Aorta (tissue), 5 donors: ENCODE data around the gene C6orf62. TPM values are rescaled to one million over a fixed set of nuclear protein-coding genes. Genes with fewer than 3 reads are reported as not detected.
"Not testable (repeated sequence)": the region's sequence is repeated elsewhere in the genome, so short reads cannot be mapped to it uniquely, and the experiment has no call there.

Experiments
- ATAC-seq: fragments of 200-7000 bp; cut with Tn5 transposase; one replicate; pipeline ENCODE4 v1.9.1; 2022; ENCODE audit warnings: moderate library complexity; ENCODE audit not compliant: low FRiP score
- DNase-seq, 2 donors: peaks; one replicate each; pipeline ENCODE4 v3.0.0-alpha.2; 2020
- H3K27ac ChIP-seq, 2 donors: one replicate each; pipeline ENCODE4 v1.5.1; 2013; ENCODE audit warnings: low read length in 2 of 2, mild to moderate bottlenecking in 2 of 2, moderate library complexity in 2 of 2, control low read depth in 1 of 2, inconsistent platforms in 1 of 2, low read depth in 1 of 2
- H3K27me3 ChIP-seq, 2 donors: one replicate each; pipeline ENCODE4 v1.6.1; 2013; ENCODE audit warnings: control low read depth in 1 of 2, low read length in 1 of 2, mild to moderate bottlenecking in 1 of 2, moderate library complexity in 1 of 2; ENCODE audit not compliant: insufficient read depth in 2 of 2, control insufficient read depth in 1 of 2
- H3K36me3 ChIP-seq, 2 donors: one replicate each; pipeline ENCODE4 v1.6.1; 2013; ENCODE audit warnings: control low read depth in 1 of 2, low read length in 1 of 2, mild to moderate bottlenecking in 1 of 2; ENCODE audit not compliant: insufficient read depth in 2 of 2, control insufficient read depth in 1 of 2
- H3K4me1 ChIP-seq, 2 donors: one replicate each; pipeline ENCODE4 v1.6.1; 2013; ENCODE audit warnings: low read length in 2 of 2, control low read depth in 1 of 2, mild to moderate bottlenecking in 1 of 2, moderate library complexity in 1 of 2; ENCODE audit not compliant: insufficient read depth in 2 of 2, control insufficient read depth in 1 of 2
- H3K4me3 ChIP-seq, 2 donors: one replicate each; pipeline ENCODE4 v1.5.1; 2013; ENCODE audit warnings: low read length in 2 of 2, control low read depth in 1 of 2, mild to moderate bottlenecking in 1 of 2
- H3K9me3 ChIP-seq: one replicate; pipeline ENCODE4 v1.6.1; 2013; ENCODE audit warnings: mild to moderate bottlenecking, low read length; ENCODE audit not compliant: control insufficient read depth
- WGBS, 2 donors: extraction: QIAGEN DNeasy Blood & Tissue Kit; methylation state at CpG; one replicate each; pipeline ENCODE4 v1.1.7; 2013; 5-methylcytosine and 5-hydroxymethylcytosine counted together
- intact Hi-C, 2 donors: fragments of 100-400 bp; cut with DNase I; formaldehyde crosslinking; loops; one replicate each; pipeline versions ENCODE4 v1.14.2 to v1.15.0; 2022
- polyA plus RNA-seq, 2 donors: library from polyadenylated mRNA; stranded (reverse); fragments of 200-250 nt; gene quantifications; one replicate each; pipeline ENCODE4 v1.2.3, GENCODE V29; 2013
- total RNA-seq, 2 donors: library from RNA; stranded (reverse); fragmentation: NEBNext Ultra II Directional; extraction: Animal tissue kit (Norgen Biotek cat#: 25700); gene quantifications; one replicate each; pipeline ENCODE4 v1.2.1, GENCODE V29; 2021
- donor health status: healthy with polysubstance abuse.
- donor health status: Bipolar disorder and iron deficiency.
- donor health status: DM: no; HTN: no; CAD: no.
- donor health status: DM: no; HTN: no; CAD: no.
- donor health status: DM: yes; HTN: yes; CAD: no.

The C6orf62 gene
- total and polyA plus RNA-seq, 4 donors, result 35.1 to 88.5 (median 57.2) TPM

DNA sequence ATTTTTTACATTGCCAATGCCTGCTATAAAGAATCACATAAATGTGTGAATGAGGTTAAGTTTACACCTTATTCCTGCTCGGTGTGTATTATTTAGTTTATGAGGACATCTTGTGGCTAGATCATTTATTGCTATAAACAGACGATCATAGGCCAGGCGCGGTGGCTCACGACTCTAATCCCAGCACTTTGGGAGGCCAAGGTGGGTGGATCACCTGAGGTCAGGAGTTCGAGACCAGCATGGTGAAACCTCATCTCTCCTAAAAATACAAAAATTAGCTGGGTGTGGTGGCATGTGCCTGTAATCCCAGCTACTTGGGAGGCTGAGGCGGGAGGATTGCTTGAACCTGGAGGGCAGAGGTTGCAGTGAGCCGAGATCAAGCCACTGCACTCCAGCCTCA, 23.3 kb downstream of the C6orf62 start:
- not testable (repeated sequence) for H3K9me3 ChIP-seq, H3K27ac ChIP-seq, DNase-seq, H3K36me3 ChIP-seq, H3K4me3 ChIP-seq, H3K27me3 ChIP-seq, H3K4me1 ChIP-seq
- ATAC-seq, result peak; percentile 80
- intact Hi-C loops, result loop anchor here (2.0 to 10.0 kb wide), 4 partner anchors 98 to 261 kb away; no protein-coding TSS in a partner anchor
- 27 to 28% methylated on average over 8 of the region's 8 CpGs for WGBS, 2 donors

DNA sequence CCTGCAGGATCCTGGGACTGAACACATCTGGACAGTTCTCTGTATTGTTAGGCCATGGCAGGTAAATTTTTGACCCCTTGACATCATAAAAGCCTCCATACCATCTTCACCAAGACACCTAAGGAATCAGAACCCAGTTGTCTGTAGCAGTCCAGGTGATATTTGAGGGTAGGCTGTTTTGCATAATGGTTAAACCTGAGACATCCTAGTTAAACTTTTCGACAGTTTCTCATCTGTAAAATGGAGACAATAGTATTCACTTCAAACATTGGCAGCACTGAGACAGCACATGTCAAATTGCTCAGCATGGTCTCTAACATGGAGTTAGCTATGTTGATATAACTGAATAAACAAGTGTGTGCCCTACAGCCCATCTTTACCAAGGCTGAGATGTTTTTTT, 24.8 kb downstream of the C6orf62 start:
- H3K27me3 ChIP-seq, result no peaks in the 10 kb centered on the region
- intact Hi-C loops, result loop anchor here (2.0 to 10.0 kb wide), 3 partner anchors 111 to 259 kb away; no protein-coding TSS in a partner anchor
- no peak overlapping the region for H3K4me3 ChIP-seq
- H3K27ac ChIP-seq, result no peak overlapping the region
- H3K36me3 ChIP-seq, result no peaks in the 10 kb centered on the region
- ATAC-seq, result no peak
- H3K9me3 ChIP-seq, result no peaks in the 10 kb centered on the region
- WGBS, 2 donors, result 93 to 95% methylated on average over 1 of the region's 1 CpG
- no peak for DNase-seq
- H3K4me1 ChIP-seq, result no peaks in the 10 kb centered on the region

- Histone ChIP-seq H3K36me3 (no peaks in the 10 kb centered on the region), H3K4me1 (no peaks in the 10 kb centered on the region), H3K27ac (no peak overlapping the region), H3K9me3 (no peaks in the 10 kb centered on the region), H3K27me3 (no peaks in the 10 kb centered on the region), H3K4me3 (no peak overlapping the region)
- intact Hi-C loops, result loop anchor here in 1 of 2 donors (10.0 kb wide), 1 partner anchor 258 kb away; no protein-coding TSS in a partner anchor
- 86 to 88% methylated on average over 2 of the region's 2 CpGs for WGBS, 2 donors
- DNase-seq, result no peak
- no peak for ATAC-seq
These were observed 25.9 kb downstream of the C6orf62 start for GRCh38 chr6:24692848-24693592.

DNA sequence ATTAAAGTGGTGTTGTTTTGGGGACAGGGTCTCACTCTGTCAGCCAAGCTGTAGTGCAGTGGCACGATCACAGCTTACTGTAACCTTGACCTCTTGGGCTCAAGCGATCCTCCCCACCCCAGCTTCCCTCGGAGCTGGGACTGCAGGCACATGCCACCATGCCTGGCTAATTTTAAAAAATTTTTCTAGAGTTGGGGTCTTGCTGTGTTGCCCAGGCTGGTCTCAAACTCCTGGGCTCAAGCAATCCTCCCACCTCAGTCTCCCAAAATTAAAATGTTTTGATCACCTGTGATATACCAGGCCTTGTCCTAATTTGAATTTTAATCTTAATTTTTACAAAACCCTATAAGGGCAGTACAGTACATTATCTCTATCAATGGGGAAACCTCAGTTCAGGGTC, 26.5 kb downstream of the C6orf62 start:
- DNase-seq, result no peak
- Histone ChIP-seq H3K4me3 (no peak overlapping the region), H3K27ac (no peak overlapping the region), H3K4me1 (no peaks in the 10 kb centered on the region), H3K36me3 (no peaks in the 10 kb centered on the region), H3K9me3 (no peaks in the 10 kb centered on the region), H3K27me3 (no peaks in the 10 kb centered on the region)
- no peak for ATAC-seq
- intact Hi-C loops, result loop anchor here in 1 of 2 donors (10.0 kb wide), 1 partner anchor 258 kb away; no protein-coding TSS in a partner anchor
- WGBS, 2 donors, result 71 to 77% methylated on average over 3 of the region's 3 CpGs

GRCh38 chr6:24692003-24692402, 27.0 kb downstream of the C6orf62 start:
- Histone ChIP-seq H3K9me3 (no peaks in the 10 kb centered on the region), H3K27ac (no peak overlapping the region), H3K4me3 (no peak overlapping the region), H3K27me3 (no peaks in the 10 kb centered on the region), H3K4me1 (no peaks in the 10 kb centered on the region), H3K36me3 (no peaks in the 10 kb centered on the region)
- no peak for ATAC-seq
- WGBS, 2 donors, result 28 to 30% methylated on average over 4 of the region's 4 CpGs
- intact Hi-C loops, result loop anchor here in 1 of 2 donors (10.0 kb wide), 1 partner anchor 257 kb away; no protein-coding TSS in a partner anchor
- no peak for DNase-seq

GRCh38 chr6:24691550-24691949, 27.4 kb downstream of the C6orf62 start:
- DNase-seq, result no peak
- H3K27ac ChIP-seq, result no peak overlapping the region
- H3K4me1 ChIP-seq, result no peaks in the 10 kb centered on the region
- no peak for ATAC-seq
- H3K9me3 ChIP-seq, result no peaks in the 10 kb centered on the region
- no peaks in the 10 kb centered on the region for H3K27me3 ChIP-seq
- WGBS, 2 donors, result 89 to 91% methylated on average over 3 of the region's 3 CpGs
- intact Hi-C loops, result loop anchor here in 1 of 2 donors (10.0 kb wide), 1 partner anchor 257 kb away; no protein-coding TSS in a partner anchor
- H3K36me3 ChIP-seq, result no peaks in the 10 kb centered on the region
- H3K4me3 ChIP-seq, result no peak overlapping the region

DNA sequence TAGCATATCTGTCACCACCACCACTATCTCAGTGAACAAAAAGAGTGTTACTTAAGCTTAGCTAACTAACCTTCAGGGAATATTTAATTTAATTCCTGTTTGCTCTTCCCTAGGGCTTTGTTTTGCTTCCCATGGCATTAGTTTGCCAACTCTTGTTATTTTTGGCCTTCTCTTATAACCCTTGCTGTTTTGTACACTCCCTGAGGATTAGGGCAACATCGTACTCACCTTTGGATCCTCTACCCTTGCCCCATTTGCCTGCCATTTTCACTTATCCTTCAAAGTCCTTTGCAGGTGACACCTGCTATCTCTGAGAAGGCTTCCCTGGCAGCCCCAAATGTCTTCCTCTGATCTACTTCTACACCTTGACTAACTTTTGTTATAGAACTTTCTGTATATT, 28.4 kb downstream of the C6orf62 start:
- Histone ChIP-seq H3K36me3 (no peaks in the 10 kb centered on the region), H3K4me1 (no peaks in the 10 kb centered on the region), H3K9me3 (no peaks in the 10 kb centered on the region), H3K27ac (no peak overlapping the region), H3K27me3 (no peaks in the 10 kb centered on the region), H3K4me3 (no peak overlapping the region)
- intact Hi-C loops, result loop anchor here in 1 of 2 donors (10.0 kb wide), 1 partner anchor 256 kb away; no protein-coding TSS in a partner anchor
- ATAC-seq (no peak), DNase-seq (no peak)
- 6 to 10% methylated on average over 1 of the region's 1 CpG for WGBS, 2 donors

DNA sequence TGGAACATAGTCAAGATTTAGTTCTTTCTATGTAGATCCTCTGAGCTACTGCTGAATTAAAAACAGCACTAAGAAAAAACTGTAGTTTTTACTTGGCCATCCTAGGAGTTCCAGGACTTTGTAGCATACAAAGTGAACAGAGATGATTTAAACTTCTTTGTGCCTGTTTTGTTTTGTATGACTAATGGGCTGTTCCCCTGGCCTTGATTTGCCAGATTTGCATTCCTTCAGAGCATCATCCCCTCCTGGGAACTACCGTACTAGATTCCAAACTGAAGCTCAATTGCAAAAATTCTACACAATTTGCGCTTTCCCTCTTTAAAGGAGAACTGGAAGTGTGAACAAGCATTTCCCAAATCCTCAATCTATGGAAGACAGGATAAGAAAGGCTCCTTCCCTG, 29.0 kb downstream of the C6orf62 start:
- intact Hi-C loops, result loop anchor here in 1 of 2 donors (10.0 kb wide), 1 partner anchor 255 kb away; no protein-coding TSS in a partner anchor
- no peaks in the 10 kb centered on the region for H3K27me3 ChIP-seq
- no peak overlapping the region for H3K27ac ChIP-seq
- H3K36me3 ChIP-seq, result no peaks in the 10 kb centered on the region
- H3K4me1 ChIP-seq, result no peaks in the 10 kb centered on the region
- DNase-seq (no peak), ATAC-seq (no peak)
- no peaks in the 10 kb centered on the region for H3K9me3 ChIP-seq
- WGBS, 2 donors, result 65% methylated on average over 2 of the region's 2 CpGs
- H3K4me3 ChIP-seq, result no peak overlapping the region

GRCh38 chr6:24686946-24687345, 32.0 kb downstream of the C6orf62 start:
- no peak overlapping the region for H3K4me3 ChIP-seq
- WGBS, 2 donors, result 95% methylated on average over 4 of the region's 4 CpGs
- ATAC-seq (no peak), DNase-seq (no peak)
- H3K4me1 ChIP-seq, result no peaks in the 10 kb centered on the region
- intact Hi-C loops, result no loop called here
- H3K27ac ChIP-seq, result no peak overlapping the region
- H3K36me3 ChIP-seq, result no peaks in the 10 kb centered on the region
- no peaks in the 10 kb centered on the region for H3K9me3 ChIP-seq
- no peaks in the 10 kb centered on the region for H3K27me3 ChIP-seq
